ES-I3 (cell line): ENCODE measurements around the gene GNG12.

Source experiments
- H3K36me3 ChIP-seq: 2 replicates; pipeline ENCODE4 v1.6.1; 2013; ENCODE audit warnings: mild to moderate bottlenecking, low read length, control low read depth, moderate library complexity; ENCODE audit not compliant: insufficient read depth
- H3K4me1 ChIP-seq: 2 replicates; pipeline ENCODE4 v1.6.1; 2013; ENCODE audit warnings: mild to moderate bottlenecking, control low read depth, low read length; ENCODE audit not compliant: insufficient read depth
- H3K9ac ChIP-seq: 2 replicates; pipeline ENCODE4 v1.6.1; 2013; ENCODE audit warnings: low read depth, mild to moderate bottlenecking, low read length, moderate library complexity
- H3K9me3 ChIP-seq: 2 replicates; pipeline ENCODE4 v1.6.1; 2013; ENCODE audit warnings: mild to moderate bottlenecking, low read length, moderate library complexity; ENCODE audit not compliant: control insufficient read depth, insufficient read depth

The GNG12 gene

DNA sequence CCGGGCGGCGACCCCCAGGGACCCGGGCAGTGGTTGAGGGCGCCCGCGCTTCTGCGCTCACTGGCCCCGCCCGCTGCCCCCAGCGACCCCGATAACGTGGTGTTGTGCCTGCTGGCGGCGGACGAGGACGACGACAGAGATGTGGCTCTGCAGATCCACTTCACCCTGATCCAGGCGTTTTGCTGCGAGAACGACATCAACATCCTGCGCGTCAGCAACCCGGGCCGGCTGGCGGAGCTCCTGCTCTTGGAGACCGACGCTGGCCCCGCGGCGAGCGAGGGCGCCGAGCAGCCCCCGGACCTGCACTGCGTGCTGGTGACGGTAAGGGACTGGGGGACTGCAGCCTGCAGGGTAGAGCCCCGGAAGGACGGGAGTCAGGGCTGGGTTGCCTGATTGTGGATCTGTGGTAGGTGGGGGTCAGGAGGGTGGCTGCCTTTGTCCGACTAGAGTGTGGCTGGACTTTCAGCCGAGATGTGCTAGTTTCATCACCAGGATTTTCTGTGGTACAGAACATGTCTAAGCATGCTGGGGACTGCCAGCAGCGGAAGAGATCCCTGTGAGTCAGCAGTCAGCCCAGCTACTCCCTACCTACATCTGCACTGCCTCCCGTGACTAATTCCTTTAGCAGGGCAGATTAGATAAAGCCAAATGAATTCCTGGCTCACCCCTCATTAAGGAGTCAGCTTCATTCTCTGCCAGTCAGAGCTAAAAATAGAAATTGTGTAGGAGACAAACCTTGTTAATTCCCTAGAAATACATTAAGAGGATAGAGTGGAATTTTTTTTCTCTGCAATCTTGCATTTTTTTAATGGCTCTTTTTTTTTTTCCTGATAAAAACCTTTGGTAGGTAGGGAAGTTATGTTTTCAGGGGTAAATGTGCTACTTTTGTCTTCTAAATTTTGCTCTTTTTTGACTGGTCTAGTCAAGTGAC is 146.7 kb downstream of the GNG12 start:
- peaks cover 11% of the 10 kb centered on the region for H3K36me3 ChIP-seq
- H3K4me1 ChIP-seq: 0 out of 2 replicates have a peak, but pooled peaks cover 20% of the 10 kb centered on the region

DNA sequence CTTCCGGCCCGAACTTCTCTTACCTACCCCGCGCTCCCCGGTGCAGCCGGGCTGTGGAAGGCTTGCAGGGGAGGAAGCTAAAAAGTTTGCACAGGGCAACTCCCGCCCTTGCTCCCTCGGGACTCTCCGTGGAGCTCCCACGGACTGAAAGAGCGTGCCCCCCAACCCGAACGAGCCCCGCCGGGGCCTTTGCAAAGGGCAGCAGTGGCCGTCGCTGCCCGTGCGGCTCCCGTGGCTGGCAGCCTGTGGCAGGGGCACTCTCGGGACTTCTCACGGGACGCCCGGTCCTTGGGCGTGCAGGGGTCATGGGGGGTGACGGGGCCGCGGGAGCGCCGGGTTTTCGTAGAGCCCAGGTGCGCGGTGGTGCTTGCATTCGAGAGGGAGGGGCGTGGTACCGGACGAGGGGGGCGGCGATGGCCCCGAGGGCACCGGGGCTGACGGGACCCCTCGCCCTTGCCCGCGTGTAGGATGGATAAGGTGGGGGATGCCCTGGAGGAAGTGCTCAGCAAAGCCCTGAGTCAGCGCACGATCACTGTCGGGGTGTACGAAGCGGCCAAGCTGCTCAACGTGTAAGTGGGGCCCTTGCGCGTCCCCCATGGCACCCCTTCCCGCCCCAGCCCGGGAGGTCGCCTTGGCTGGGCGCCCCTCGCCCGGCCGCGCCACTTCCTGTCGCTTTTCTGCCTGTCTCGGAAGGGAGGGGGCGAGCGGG is 147.6 kb downstream of the GNG12 start:
- H3K4me1 ChIP-seq: 0 out of 2 replicates have a peak, but pooled peaks cover 20% of the 10 kb centered on the region
- H3K9me3 ChIP-seq: no peaks in the 10 kb centered on the region; the same call in 1 of the 2 replicates
- peaks cover 11% of the 10 kb centered on the region for H3K36me3 ChIP-seq
- H3K9ac ChIP-seq: peak overlapping the region; percentile 98

More for the DNA sequence above, 146.7 kb downstream of the GNG12 start:
- H3K9me3 ChIP-seq: no peaks in the 10 kb centered on the region; the same call in 1 of the 2 replicates
- H3K9ac ChIP-seq: peak overlapping the region; percentile 98

DNA sequence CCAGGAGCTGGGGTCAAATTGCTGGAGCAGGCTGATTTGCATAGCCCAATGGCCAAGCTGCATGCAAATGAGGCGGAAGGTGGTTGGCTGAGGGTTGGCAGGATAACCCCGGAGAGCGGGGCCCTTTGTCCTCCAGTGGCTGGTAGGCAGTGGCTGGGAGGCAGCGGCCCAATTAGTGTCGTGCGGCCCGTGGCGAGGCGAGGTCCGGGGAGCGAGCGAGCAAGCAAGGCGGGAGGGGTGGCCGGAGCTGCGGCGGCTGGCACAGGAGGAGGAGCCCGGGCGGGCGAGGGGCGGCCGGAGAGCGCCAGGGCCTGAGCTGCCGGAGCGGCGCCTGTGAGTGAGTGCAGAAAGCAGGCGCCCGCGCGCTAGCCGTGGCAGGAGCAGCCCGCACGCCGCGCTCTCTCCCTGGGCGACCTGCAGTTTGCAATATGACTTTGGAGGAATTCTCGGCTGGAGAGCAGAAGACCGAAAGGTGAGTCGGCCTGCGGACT is 148.2 kb downstream of the GNG12 start, which contains the start of gene GADD45A:
Gene GADD45A (plus strand): TSS at position 135 of the 491 bp plus-strand sequence. CDS start 294 bp downstream, at position 429.
- peaks cover 11% of the 10 kb centered on the region for H3K36me3 ChIP-seq

DNA sequence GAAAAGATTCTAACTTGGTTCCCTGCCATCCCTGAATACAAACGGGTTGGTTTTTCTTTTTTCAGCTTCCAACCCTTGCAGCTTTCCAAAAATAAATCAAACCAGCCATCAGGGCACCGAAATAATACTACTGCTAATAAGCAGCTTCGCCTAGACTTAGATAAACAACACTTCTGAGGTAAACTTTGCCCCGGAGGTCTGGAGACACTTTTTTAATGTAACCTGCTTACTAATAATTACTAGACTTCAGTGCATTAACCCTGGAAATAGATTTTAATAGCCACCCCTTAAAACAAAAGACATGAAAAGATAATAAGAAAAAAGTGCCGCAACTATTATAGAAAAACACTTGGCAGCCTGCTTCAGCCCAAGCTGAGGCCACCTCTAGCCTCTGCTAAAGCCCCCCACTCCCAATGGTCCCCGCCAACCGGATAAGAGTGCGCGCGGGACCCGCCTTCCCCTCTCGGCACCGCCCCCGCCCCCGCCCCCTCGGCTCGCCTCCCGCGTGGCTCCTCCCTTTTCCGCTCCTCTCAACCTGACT is 148.7 kb downstream of the GNG12 start:
- H3K36me3 ChIP-seq: peaks cover 11% of the 10 kb centered on the region
- no peaks in the 10 kb centered on the region; the same call in 1 of the 2 replicates for H3K9me3 ChIP-seq
- H3K4me1 ChIP-seq: 0 out of 2 replicates have a peak, but pooled peaks cover 20% of the 10 kb centered on the region
- H3K9ac ChIP-seq: peak overlapping the region; percentile 40

More for the DNA sequence above, 148.2 kb downstream of the GNG12 start, which contains the start of gene GADD45A:
- H3K4me1 ChIP-seq: 0 out of 2 replicates have a peak, but pooled peaks cover 20% of the 10 kb centered on the region
- H3K9me3 ChIP-seq: no peaks in the 10 kb centered on the region; the same call in 1 of the 2 replicates
- peak within 1 kb of the TSS; percentile 98 for H3K9ac ChIP-seq

GRCh38 chr1:67683766-67684525 is 149.3 kb downstream of the GNG12 start:
- Histone ChIP-seq H3K9ac (peak overlapping the region; percentile 40; the same call in 1 of the 2 replicates), H3K9me3 (no peaks in the 10 kb centered on the region; the same call in 1 of the 2 replicates), H3K36me3 (peaks cover 11% of the 10 kb centered on the region), H3K4me1 (0 out of 2 replicates have a peak, but pooled peaks cover 19% of the 10 kb centered on the region)

DNA sequence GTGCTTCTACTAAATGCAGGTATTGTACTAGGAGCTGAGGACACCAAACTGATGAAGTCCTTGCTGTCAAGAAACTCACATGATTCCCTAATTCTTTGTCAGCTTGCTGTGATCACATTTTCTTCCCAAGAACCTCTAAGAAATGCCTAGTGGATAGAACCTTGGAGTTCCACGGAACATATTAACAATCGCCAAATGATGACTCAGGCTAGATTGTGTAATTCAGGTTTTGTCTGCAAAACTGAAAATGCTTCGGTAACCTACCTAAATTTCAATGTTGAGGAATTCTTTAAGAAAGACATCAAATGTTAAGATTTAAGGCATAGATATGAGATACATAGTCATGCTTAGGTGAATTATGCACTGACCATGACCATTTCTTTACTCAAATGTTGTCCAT is 150.0 kb downstream of the GNG12 start:
- Histone ChIP-seq H3K9me3 (no peaks in the 10 kb centered on the region; the same call in 1 of the 2 replicates), H3K36me3 (peaks cover 11% of the 10 kb centered on the region), H3K4me1 (0 out of 2 replicates have a peak, but pooled peaks cover 16% of the 10 kb centered on the region), H3K9ac (no peak overlapping the region)

GRCh38 chr1:67682659-67683197 is 150.5 kb downstream of the GNG12 start:
- no peak overlapping the region for H3K9ac ChIP-seq
- H3K9me3 ChIP-seq: no peaks in the 10 kb centered on the region; the same call in 1 of the 2 replicates
- H3K36me3 ChIP-seq: peaks cover 10% of the 10 kb centered on the region
- H3K4me1 ChIP-seq: 0 out of 2 replicates have a peak, but pooled peaks cover 14% of the 10 kb centered on the region

GRCh38 chr1:67680486-67680885 is 152.8 kb downstream of the GNG12 start:
- 0 out of 2 replicates have a peak, but pooled peaks cover 9% of the 10 kb centered on the region for H3K4me1 ChIP-seq
- H3K9ac ChIP-seq: no peak overlapping the region
- H3K36me3 ChIP-seq: no peaks in the 10 kb centered on the region
- H3K9me3 ChIP-seq: no peaks in the 10 kb centered on the region; the same call in 1 of the 2 replicates

DNA sequence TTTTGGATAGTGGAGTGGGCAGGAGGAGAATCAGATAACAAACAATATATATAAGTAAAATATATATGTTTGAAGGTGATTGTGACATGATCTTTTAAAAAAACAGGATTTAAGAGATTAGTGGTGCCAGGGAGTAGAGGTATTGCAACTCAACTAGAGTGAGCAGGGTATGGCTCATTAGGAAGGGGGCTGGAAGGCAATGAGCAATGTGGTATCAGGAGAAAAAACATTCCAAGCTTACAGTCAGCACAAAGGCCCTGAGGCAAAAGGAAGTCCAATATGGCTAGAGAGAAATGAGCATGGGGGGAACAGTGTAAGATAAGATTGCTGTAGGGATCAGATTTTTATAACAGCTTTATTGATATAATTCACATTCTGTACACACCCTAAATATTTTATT is 153.6 kb downstream of the GNG12 start:
- H3K36me3 ChIP-seq: no peaks in the 10 kb centered on the region
- peaks cover 9% of the 10 kb centered on the region; the same call in 1 of the 2 replicates for H3K4me1 ChIP-seq
- H3K9me3 ChIP-seq: no peaks in the 10 kb centered on the region
- no peak overlapping the region for H3K9ac ChIP-seq

DNA sequence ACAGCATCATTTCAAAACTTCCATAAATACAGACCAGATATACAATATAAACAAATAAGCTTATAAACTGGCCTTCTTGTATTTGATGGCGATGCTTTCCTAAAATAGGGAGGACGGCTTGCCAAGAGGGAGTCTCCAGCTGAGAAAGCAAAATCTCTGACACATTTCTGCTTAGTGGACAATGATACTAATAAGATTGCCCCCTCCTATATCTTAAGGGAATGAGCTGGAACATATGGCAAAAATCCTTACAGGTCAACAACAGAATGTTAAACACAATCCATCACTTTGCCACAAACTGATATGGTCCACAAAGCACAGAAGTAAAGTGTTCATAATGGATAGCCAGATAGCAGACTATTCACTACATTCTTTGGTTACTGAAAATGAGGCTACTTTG is 155.3 kb downstream of the GNG12 start:
- H3K9ac ChIP-seq: no peak overlapping the region
- no peaks in the 10 kb centered on the region for H3K36me3 ChIP-seq
- peaks cover 2% of the 10 kb centered on the region; the same call in 1 of the 2 replicates for H3K4me1 ChIP-seq
- H3K9me3 ChIP-seq: no peaks in the 10 kb centered on the region

GRCh38 chr1:67677408-67677807 is 155.9 kb downstream of the GNG12 start:
- no peaks in the 10 kb centered on the region for H3K36me3 ChIP-seq
- no peaks in the 10 kb centered on the region for H3K9me3 ChIP-seq
- H3K9ac ChIP-seq: no peak overlapping the region
- H3K4me1 ChIP-seq: no peaks in the 10 kb centered on the region; the same call in 1 of the 2 replicates

- H3K36me3 ChIP-seq: no peaks in the 10 kb centered on the region
- no peak overlapping the region for H3K9ac ChIP-seq
- no peaks in the 10 kb centered on the region for H3K9me3 ChIP-seq
- H3K4me1 ChIP-seq: no peaks in the 10 kb centered on the region; the same call in 1 of the 2 replicates
These were observed 156.3 kb downstream of the GNG12 start for GRCh38 chr1:67676946-67677345.

DNA sequence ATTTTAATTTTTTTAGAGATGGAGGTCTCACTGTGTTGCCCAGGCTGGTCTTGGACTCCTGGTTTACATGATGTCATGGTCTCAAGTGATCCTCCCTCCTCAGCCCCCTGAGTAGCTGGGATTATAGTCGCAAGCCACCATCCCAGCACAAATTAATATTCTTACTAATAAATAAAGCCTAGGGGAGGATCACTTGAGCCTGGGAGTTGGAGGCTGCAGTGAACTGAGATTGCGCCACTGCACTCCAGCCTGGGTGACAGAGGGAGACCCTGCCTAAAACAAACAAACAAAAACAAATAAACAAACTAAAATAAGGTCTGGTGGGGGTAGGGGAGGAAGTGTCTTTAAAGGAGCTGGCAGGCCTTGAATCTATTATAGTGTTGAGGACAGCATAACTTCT is 157.0 kb downstream of the GNG12 start:
- no peaks in the 10 kb centered on the region; the same call in 1 of the 2 replicates for H3K4me1 ChIP-seq
- H3K9me3 ChIP-seq: no peaks in the 10 kb centered on the region
- no peak overlapping the region for H3K9ac ChIP-seq
- H3K36me3 ChIP-seq: no peaks in the 10 kb centered on the region
